GM19468 (cell line): ENCODE measurements around the gene SLC43A2.
"Not testable (repeated sequence)": the region's sequence is repeated elsewhere in the genome, so short reads cannot be mapped to it uniquely, and the experiment has no call there.

Source experiments
- ATAC-seq: cut with Tn5 transposase; IDR thresholded peaks from one replicate; pipeline ENCODE4 v1.9.1; 2021; ENCODE audit warnings: mild to moderate bottlenecking, moderate library complexity, moderate number of reproducible peaks; ENCODE audit not compliant: unreplicated experiment; ENCODE audit errors: extremely low read depth

Gene SLC43A2

GRCh38 chr17:1568950-1569810 is 59.5 kb downstream of the SLC43A2 start:
- ATAC-seq: no peak

GRCh38 chr17:1566505-1567199 is 62.0 kb downstream of the SLC43A2 start:
- ATAC-seq: no peak

GRCh38 chr17:1565877-1566276 is 62.8 kb downstream of the SLC43A2 start:
- no peak for ATAC-seq

DNA sequence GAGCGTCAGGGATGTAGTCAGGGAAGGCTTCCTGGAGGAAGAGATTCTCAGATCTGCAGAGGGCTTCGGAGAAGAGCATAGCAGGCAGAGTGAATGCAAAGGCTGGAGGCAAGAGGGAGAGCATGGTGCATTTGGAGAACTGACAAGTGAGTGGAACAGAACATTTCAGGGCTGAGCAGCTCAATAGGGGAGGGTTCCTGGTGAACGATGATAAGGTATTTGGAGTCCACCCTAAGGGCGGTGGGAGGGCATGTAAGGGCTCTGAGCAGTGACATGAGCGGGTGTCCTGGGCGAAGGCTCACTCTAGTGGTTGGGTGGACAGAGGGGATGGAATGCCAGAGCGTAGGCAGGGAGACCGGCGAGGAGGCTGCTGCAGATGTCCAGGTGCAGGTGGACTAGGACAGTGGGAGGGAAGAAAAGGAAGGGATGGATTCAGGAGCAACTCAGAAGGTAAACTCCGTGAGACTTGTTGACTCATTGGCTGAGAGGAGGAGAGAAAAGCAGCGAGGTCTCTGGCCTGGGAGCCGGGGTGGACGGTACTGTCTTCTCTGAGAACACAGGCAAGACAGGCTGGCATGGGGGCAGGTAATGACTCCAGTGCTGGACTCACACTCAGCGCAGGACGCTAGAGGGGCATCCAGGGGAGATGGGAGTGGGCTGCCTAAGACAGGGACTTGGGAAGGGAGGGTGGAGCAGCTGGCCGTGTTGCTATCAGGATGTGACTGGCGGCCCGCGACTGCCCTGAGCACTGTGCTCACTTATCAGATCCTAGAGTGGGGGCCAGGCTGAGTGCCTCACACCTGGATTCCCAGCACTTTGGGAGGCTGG is 64.6 kb downstream of the SLC43A2 start:
- no peak for ATAC-seq

DNA sequence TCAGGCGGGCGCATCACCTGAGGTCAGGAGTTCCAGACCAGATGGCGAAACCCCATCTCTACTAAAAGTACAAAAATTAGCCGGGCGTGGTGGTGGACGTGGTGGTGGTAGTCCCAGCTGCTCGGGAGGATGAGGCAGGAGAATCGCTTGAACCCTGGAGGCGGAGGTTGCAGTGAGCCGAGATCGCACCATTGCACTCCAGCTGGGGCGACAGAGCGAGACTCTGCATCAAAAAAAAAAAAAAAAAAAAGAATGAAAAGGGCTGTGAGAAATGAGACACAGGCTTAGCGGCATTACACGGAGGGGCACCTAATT is 65.2 kb downstream of the SLC43A2 start:
- ATAC-seq: not testable (repeated sequence)

GRCh38 chr17:1562176-1562643 is 66.4 kb downstream of the SLC43A2 start:
- peak; percentile 18 for ATAC-seq

DNA sequence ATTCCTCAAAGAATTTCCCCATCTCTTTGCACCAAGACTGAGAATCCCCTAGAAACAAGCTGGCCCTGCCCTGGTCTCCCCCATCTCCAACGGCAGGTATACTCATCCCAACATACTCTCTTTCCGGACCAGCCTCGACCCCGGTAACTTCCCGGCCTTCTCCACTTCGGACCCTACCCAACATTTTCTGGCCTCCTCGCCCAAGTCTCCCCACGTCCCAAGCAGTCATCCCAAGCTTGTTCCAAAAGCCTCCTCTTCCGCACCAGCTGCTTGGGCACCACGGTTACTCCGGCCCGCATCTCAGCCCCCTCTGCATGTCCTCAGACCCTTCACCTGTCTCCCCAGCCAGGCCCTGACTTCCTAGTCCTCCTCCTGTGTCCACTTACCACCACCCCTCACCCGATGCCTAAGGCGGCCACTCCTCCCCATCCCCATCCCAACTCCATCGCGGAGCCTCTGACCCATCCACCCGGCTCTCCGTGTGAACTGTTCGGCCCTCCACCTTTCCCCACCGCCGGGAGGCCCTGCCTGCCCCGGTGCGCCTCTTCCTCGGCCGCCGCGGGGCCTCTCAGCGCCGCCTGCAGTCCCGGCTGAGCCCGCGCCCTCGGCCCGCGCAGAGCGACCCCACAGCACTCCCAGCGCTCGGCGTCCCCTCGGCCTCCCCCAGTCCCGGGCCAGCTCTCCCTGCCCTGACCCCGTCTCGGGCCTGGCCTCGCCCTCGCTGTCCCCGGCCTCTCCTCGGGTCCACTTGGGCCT is 67.0 kb downstream of the SLC43A2 start:
- no peak for ATAC-seq

- ATAC-seq: no peak
Observed at GRCh38 chr17:1560858-1561355, 67.7 kb downstream of the SLC43A2 start.

- no peak for ATAC-seq
Observed at GRCh38 chr17:1560101-1560857, 68.4 kb downstream of the SLC43A2 start.

- ATAC-seq: no peak
Observed at GRCh38 chr17:1559047-1560043, 69.3 kb downstream of the SLC43A2 start.

DNA sequence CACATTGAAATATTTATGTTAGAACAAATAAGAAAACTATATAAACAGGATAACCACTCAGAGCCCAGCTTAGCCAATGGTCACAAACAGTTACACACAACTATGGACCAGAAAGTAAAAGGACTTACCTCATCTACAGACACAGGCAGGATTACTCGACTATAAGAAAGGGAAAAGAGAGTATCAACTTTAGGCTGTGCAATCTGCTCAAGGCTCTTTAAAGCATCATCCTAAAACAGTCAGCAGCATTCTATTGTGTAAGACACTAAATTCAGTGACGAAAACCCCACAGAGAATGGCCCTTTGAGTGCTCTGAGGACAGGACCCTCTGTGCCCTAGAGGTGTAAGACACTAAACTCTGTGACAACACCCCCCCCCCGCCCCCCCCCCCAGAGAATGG is 70.2 kb downstream of the SLC43A2 start:
- no peak for ATAC-seq

DNA sequence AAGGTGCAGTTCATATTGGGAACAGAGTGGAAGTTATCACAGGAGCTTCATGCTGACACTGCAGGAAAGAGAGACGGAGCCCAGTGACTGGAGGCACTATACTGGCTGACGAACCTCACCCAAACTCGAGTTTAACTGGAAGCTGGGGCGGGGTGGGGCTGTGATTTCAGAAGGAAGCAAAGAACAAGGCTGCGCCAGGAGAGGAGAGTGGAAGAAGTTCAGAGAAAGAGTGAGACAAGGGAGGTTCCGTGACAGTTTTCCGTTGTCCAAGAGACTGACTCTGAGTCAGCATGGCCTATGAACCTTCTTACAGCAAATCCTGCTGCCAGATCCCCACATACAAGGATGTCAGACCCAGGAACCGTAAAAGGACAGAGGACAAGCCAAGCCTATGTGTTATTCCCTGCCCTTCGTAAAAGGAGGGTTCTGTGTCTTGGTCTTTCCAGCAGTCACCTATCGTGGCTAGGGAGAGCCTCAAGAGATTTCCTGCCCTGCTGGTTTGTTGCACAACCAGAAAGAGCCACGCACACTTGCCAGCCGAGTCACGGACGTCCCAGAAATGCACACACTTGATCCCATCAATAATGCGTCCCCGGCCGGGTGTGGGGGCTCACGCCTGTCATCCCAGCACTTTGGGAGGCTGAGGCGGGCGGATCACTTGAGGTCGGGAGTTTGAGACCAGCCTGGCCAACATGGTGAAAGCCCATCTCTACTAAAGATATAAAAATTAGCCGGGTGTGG is 71.1 kb downstream of the SLC43A2 start:
- ATAC-seq: no peak

DNA sequence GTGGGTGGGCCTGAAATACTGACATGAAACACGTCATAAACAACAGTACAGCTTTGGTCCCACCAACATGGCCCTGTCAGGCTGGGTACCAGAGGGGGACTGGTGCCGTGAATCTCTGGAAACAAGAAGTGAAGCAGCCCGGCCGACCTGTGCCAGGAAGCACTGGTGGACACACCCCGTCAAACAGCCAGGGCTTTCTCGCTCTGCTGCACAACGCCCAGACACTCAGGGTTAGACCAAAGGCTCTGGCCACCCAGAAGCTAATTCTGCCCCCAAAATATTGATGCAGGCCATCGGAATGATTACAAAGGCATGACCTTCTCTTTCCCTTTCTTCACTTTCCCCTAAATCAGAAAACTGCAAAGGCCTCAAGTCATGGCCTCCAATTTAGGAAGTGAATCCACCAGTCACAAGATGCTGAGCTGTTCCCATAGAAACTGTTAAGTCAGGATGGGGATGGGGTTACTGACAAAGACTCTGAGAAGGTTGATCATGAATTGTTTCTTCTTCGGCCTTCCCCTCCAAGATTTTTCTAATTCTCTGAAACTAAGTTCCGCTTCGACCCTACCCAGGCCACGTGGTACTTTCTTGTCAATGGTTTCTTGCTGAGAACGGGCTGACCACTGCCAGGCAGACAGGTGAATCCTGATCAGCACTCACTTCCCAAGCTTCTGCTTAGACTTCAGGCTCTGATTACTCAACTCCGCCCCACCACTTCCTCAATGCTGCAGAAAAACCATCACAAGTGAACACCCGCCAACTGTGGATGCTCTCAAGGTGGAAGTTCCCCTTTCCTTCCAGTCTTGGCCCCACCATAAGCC is 72.8 kb downstream of the SLC43A2 start:
- ATAC-seq: no peak

GRCh38 chr17:1554751-1555540 is 73.7 kb downstream of the SLC43A2 start:
- ATAC-seq: no peak

GRCh38 chr17:1553354-1554266 is 75.0 kb downstream of the SLC43A2 start:
- ATAC-seq: no peak
